MCF 10A (cell line): ENCODE measurements around the gene SDSL. TPM values are rescaled to one million over a fixed set of nuclear protein-coding genes. Genes with fewer than 3 reads are reported as not detected.

Experiments used
- BruUV-seq: library from RNA; stranded (reverse); fragments of 400-500 nt; replicated peaks from 2 replicates; lab custom pipeline; 2021; lab: Mats Ljungman, UMichigan
- CTCF ChIA-PET: fragments of 300-600 bp; sonication (Branson Sonifier 250); formaldehyde crosslinking; extraction: SDS; loops from one replicate; lab custom pipeline; 2021; ENCODE audit warnings: antibody characterized with exemption, inconsistent platforms; lab: Yijun Ruan, JAX
- POLR2A ChIA-PET: fragments of 300-600, 350-650 bp; sonication (Branson Sonifier 250); formaldehyde crosslinking; extraction: SDS; loops from one replicate; lab custom pipeline; 2020; ENCODE audit warnings: antibody characterized with exemption, inconsistent platforms; lab: Yijun Ruan, JAX
- DNase-seq: peaks from one replicate; pipeline ENCODE4 v3.0.0-alpha.2; 2018; ENCODE audit not compliant: unreplicated experiment
- H3K27ac Mint-ChIP-seq: one replicate; pipeline ENCODE4 v1.8.0; 2022; ENCODE audit warnings: mild to moderate bottlenecking, low read depth, mixed read lengths; ENCODE audit not compliant: unreplicated experiment
- H3K27me3 Mint-ChIP-seq: one replicate; pipeline ENCODE4 v1.8.0; 2022; ENCODE audit warnings: mixed read lengths; ENCODE audit not compliant: insufficient read depth, unreplicated experiment
- H3K36me3 Mint-ChIP-seq: one replicate; pipeline ENCODE4 v1.8.0; 2022; ENCODE audit warnings: mild to moderate bottlenecking, moderate library complexity, mixed read lengths; ENCODE audit not compliant: insufficient read depth, unreplicated experiment
- H3K4me1 Mint-ChIP-seq: one replicate; pipeline ENCODE4 v1.8.0; 2022; ENCODE audit warnings: mixed read lengths; ENCODE audit not compliant: insufficient read depth, unreplicated experiment
- H3K4me3 Mint-ChIP-seq: one replicate; pipeline ENCODE4 v1.8.0; 2022; ENCODE audit warnings: mild to moderate bottlenecking, moderate library complexity, mixed read lengths; ENCODE audit not compliant: unreplicated experiment
- H3K9me3 Mint-ChIP-seq: one replicate; pipeline ENCODE4 v1.8.0; 2022; ENCODE audit warnings: mixed read lengths; ENCODE audit not compliant: unreplicated experiment
- CTCF ChIP-seq: fragments of 200-600 bp; IDR thresholded peaks from one replicate; pipeline ENCODE4 v1.8.0; 2022; ENCODE audit warnings: antibody characterized with exemption, mild to moderate bottlenecking; ENCODE audit not compliant: unreplicated experiment
- intact Hi-C: fragments of 100-400 bp; cut with micrococcal nuclease; formaldehyde crosslinking; loops from 2 replicates; pipeline ENCODE4 v1.14.1; 2022
- total RNA-seq: library from RNA; stranded (reverse); gene quantifications from 2 replicates; pipeline ENCODE4 v1.2.3, GENCODE V29; 2022

SDSL gene
- total RNA-seq, 1 experiment from 2014 or later = 21.1 TPM

GRCh38 chr12:113384778-113385177, 37.4 kb upstream of the SDSL start:
- no peak for TF ChIP-seq CTCF
- H3K4me3 Mint-ChIP-seq = no peak overlapping the region
- peaks cover 15% of the 10 kb centered on the region for H3K36me3 Mint-ChIP-seq
- CTCF ChIA-PET = interaction anchor here (0.5 kb wide), 1 partner anchor 961 kb away, joined by 4 read pairs; no protein-coding TSS in a partner anchor
- no peak overlapping the region for H3K27ac Mint-ChIP-seq
- no peak for DNase-seq
- H3K4me1 Mint-ChIP-seq = no peaks in the 10 kb centered on the region
- intact Hi-C loops = loop anchor here (1.0 kb wide), 1 partner anchor 41 kb away; no protein-coding TSS in a partner anchor
- BruUV-seq = no TSS peak
- no peaks in the 10 kb centered on the region for H3K27me3 Mint-ChIP-seq
- no peaks in the 10 kb centered on the region for H3K9me3 Mint-ChIP-seq
- POLR2A ChIA-PET = no interaction called here

GRCh38 chr12:113385282-113385882, 36.8 kb upstream of the SDSL start:
- H3K36me3 Mint-ChIP-seq = peaks cover 15% of the 10 kb centered on the region
- no peak for TF ChIP-seq CTCF
- no peak overlapping the region for H3K4me3 Mint-ChIP-seq
- CTCF ChIA-PET = no interaction called here
- H3K27me3 Mint-ChIP-seq = no peaks in the 10 kb centered on the region
- POLR2A ChIA-PET = no interaction called here
- no peak overlapping the region for H3K27ac Mint-ChIP-seq
- DNase-seq = no peak
- intact Hi-C loops = no loop called here
- H3K4me1 Mint-ChIP-seq = no peaks in the 10 kb centered on the region
- no TSS peak for BruUV-seq
- no peaks in the 10 kb centered on the region for H3K9me3 Mint-ChIP-seq

- BruUV-seq = no TSS peak
- no peak for TF ChIP-seq CTCF
- ChIA-PET CTCF (interaction anchor here (1.2 kb wide), 1 partner anchor 10 kb away, joined by 3 read pairs; no protein-coding TSS in a partner anchor), POLR2A (no interaction called here)
- H3K27ac Mint-ChIP-seq = no peak overlapping the region
- no peaks in the 10 kb centered on the region for H3K27me3 Mint-ChIP-seq
- intact Hi-C loops = no loop called here
- no peaks in the 10 kb centered on the region for H3K4me1 Mint-ChIP-seq
- no peak overlapping the region for H3K4me3 Mint-ChIP-seq
- H3K36me3 Mint-ChIP-seq = peaks cover 15% of the 10 kb centered on the region
- H3K9me3 Mint-ChIP-seq = no peaks in the 10 kb centered on the region
- DNase-seq = no peak
These were observed 35.2 kb upstream of the SDSL start for GRCh38 chr12:113386866-113387566.

- no TSS peak for BruUV-seq
- Mint-ChIP-seq H3K27me3 (no peaks in the 10 kb centered on the region), H3K4me3 (no peak overlapping the region), H3K9me3 (no peaks in the 10 kb centered on the region), H3K4me1 (no peaks in the 10 kb centered on the region), H3K27ac (no peak overlapping the region), H3K36me3 (peaks cover 15% of the 10 kb centered on the region)
- intact Hi-C loops = no loop called here
- ChIA-PET CTCF (interaction anchor here (1.2 kb wide), 1 partner anchor 10 kb away, joined by 3 read pairs; no protein-coding TSS in a partner anchor), POLR2A (no interaction called here)
- no peak for DNase-seq
- no peak for TF ChIP-seq CTCF
These were observed 34.5 kb upstream of the SDSL start for GRCh38 chr12:113387631-113388030.
